GM18505 (cell line): ENCODE results near the gene RPL32.
"Not testable (repeated sequence)": the region's sequence is repeated elsewhere in the genome, so short reads cannot be mapped to it uniquely, and the experiment has no call there.

Experiments
- ATAC-seq: cut with Tn5 transposase; IDR thresholded peaks from one replicate; pipeline ENCODE4 v1.9.1; 2021; ENCODE audit not compliant: unreplicated experiment
- POLR2A ChIP-seq: IDR thresholded peaks from 4 replicates; pipeline ENCODE4 v1.6.1; 2011; ENCODE audit warnings: borderline replicate concordance; ENCODE audit not compliant: insufficient read depth, insufficient read length; ENCODE audit errors: extremely low read depth

Gene RPL32

DNA sequence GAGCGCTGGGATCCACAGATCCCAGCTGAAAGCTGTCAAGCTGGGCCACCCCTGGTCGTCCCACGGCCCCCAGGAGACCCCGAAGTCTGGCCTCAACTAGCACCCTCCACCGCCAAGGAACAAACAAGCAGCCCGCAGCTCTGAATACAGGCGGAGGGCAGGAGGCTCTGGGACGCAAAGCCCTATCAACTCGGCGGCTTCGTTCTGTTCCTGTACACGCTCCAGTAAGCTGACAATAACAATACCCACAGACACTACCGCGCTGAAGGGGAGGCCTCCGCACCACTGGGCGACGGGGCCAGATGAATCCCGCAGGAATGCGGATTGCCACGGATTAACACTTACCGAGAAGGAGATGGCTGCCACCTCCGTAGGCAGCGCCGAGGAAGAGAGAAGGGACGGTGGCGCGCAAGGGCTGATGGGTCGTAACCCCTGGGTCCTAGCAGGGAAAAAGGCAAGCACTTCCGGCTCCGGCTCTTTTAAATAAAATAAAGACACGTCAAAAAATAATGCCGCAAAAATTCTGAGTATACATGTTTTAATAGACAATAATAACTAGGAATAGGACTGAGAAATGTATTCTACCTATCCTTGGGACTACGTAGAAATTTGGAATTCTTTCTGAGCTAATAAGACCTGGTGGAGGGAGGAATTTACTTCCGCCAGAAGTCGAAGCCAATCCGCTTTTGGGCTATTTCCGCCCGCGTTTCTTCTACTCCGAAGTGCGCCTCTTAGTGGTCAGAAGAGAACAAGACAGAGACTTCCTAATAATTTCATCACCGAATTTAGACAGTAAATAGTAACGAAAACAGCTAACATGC, at the start of gene RPL32:
RPL32 (minus strand) TSS at position 417 of the 821 bp plus-strand sequence. CDS start 1,328 bp downstream, outside the sequence.
- ATAC-seq, result peak; percentile 88
- peak; percentile 98 for TF ChIP-seq POLR2A

DNA sequence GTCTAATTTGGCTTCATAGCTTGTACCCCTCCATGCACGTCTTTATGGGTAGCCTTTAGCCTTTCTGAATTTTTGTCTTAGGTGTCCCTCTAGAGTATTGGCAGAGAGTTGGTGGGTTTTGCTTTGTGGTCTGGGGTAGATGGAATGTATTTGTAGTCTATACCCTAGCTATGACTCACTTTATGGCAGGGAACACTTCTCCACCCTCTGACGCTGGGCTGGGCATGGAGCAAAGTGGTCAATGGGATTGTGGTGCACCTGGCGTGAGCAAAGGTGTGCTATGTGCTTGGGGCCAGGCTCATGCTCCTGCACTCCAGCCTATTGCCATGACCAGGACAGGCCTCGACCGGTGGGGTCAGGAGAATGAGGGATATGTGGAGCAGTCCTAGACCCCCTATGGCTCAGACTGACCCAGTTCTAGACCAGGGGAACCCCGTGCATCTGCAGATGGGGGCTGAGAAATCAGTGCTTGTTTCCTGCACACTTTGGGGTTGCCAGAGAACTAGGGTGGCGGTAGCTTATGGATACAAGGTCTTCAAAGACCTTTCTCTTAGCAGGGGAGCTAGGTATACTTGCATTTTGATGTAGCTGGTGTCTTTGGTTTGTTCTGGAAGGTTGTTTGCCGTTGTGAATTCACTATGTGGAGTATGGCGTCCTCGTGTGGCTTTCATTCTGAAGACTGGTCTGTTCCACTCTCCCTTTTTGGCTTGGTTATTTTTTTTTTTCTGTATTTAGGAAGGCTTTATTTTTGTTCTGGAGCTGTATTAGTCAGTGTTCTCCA, 49.4 kb upstream of the RPL32 start:
- no peak for ATAC-seq
- TF ChIP-seq POLR2A, result no peak

DNA sequence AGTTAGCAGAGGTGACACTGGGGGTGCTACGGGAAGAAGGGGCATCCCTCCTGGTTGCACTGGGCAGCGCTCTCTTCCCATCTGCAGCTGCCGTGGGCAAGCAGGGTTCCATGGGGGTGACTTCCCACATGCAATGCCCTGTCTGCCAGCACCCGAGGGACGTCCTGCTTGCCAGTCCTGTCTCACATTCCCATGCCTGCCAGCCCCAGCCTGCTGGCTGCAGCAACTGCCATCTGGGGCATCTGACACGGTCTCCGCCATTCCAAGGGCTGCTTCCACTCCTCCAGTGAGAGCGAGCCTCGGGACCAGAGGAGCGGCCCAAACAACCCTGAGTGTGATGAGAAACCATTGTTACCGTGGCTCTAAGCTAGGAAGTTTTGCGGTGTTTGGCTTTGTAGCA, 45.4 kb upstream of the RPL32 start:
- ATAC-seq, result no peak
- no peak for TF ChIP-seq POLR2A

DNA sequence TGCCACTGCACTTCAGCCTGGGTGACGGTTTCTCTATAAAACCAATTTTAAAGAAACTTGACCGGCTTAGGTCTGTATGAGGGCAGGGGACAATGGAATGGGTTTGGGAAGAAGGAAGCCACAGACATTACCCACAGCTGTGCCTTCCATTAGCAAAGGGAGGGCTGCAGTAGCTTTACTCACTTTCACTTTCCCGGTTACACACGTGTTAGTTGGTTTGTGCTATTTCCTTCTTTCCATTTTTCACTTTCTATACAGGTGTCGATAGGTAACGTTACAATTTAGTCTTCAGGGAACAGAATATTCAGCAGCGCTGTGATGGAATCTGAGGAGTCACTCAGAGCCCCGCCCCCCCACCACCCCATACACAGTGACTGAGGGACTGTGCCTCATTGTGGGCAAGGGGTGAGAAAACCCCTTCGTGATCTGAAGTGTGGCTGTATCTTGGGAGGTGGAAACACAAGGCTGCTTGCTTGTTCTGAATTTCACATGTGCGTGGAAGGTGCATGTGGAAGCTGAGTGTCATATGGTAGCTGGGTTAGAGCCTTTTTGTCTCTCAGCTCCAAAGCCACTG, 44.8 kb upstream of the RPL32 start:
- ATAC-seq, result peak; percentile 49

DNA sequence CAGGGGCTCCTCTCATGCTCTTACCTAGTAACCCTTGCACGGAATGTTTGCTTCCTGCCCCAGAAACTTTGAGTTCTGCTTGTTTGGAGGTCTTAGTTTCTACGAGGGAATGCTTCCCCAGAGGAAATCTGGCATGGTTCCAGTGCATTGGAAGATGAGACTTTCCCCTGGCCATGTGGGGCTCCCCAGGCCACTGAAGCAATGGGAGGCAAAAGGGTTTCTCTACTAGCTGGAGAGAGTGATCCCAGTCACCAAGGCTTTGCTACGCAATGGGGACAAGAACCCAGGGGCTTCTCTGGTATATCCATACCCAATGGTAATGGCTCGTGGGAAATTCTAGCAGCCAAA, 44.2 kb upstream of the RPL32 start:
- no peak for TF ChIP-seq POLR2A
- no peak for ATAC-seq

More for the DNA sequence above, 44.8 kb upstream of the RPL32 start:
- TF ChIP-seq POLR2A, result no peak

DNA sequence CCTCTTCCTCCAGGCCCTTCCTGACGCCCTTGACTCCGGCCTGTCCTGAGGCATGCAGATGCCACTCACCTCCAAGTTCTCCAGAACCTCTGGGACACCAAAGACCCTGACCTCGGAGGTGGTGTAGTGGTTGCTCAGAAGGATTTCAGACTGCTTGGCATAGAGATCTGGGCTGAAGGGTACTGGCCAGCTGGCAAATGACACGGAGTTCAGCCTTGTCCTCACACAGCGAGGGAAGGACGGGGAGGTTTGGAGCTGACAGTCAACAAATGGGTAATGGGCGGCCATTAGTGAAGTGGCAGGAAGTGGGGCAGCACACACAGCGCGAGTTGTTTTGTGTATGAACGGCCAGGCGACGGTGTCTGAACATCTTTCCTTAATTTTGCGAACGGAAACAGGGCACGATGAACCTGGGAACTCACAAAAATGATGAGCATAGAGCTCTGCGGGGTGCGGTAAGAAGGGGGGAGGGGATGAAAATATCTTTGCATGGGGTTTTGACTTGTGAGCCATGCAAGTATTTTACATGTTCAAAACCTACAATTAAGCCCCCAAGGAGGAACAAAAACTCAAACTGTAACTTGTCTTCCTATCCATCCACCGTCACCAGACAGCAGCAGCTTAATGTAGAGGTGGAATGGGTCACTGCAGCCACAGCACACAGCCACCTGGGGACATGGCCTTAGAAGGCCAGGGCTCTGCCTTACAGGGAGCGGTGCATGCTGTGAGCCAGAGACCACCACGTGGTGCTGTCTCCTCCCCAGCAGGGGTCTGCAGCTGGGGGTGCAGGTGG, 43.6 kb upstream of the RPL32 start:
- peak; percentile 44 for ATAC-seq
- TF ChIP-seq POLR2A, result peak; percentile 14

DNA sequence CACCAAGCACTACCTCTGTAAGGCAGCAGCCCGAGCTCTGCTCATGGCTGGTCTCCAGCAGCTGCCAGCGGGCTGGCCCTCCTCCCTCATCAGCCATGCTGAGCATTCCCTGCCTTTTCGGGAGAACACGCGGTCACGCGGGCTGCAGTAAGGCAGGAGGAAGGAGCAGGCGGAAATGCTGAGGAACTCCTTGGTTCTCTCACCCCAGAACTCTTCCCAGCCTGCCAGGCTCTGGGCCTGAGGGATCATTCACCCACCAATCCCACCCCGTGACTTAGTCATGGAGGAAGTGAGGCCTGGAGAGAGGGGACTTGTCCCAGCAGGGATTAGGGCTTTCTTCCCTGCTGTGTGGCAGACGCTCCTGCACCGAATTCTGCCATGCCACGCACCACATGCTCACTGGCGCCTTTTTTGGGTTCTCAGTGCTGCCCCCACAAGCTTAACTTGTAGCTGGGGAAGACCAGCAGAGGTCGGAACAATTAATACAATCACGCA, 42.9 kb upstream of the RPL32 start:
- ATAC-seq, result no peak
- TF ChIP-seq POLR2A, result no peak

DNA sequence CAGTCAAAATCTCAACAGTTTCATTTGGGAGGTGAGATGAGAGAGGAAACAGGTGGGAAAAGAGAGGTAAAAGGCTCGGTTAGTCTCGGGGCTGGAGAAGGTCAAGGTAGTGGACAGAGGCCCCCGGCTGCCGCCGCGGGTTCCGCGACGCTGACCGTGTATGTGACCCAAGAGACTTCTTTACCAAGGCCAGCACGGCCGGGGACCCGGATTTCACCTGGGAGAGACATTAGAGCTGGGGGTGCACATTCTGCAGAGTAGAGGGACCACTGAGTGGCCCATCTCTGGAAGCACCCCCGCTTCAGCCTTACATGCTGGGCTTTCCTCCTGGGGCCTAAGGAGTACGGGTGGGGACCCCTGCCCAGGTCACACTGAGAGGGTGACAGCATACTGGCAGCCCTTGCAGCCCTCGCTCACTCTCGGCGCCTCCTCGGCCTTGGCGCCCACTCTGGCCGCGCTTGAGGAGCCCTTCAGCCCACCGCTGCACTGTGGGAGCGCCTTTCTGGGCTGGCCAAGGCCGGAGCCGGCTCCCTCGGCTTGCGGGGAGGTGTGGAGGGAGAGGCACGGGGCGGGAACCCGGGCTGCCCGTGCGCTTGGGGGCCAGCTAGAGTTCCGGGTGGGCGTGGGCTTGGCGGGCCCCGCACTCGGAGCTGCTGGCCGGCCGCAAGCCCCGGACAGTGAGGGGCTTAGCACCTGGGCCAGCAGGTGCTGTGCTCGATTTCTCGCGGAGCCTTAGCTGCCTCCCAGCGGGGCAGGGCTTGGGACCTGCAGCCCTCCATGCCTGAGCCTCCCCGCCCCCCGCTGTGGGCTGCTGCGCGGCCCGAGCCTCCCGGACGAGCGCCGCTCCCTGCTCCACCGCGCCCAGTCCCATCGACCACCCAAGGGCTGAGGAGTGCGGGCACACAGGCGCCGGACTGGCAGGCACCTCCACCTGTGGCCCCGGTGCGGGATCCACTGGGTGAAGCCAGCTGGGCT, 41.3 kb upstream of the RPL32 start:
- TF ChIP-seq POLR2A, result no peak
- ATAC-seq, result no peak

DNA sequence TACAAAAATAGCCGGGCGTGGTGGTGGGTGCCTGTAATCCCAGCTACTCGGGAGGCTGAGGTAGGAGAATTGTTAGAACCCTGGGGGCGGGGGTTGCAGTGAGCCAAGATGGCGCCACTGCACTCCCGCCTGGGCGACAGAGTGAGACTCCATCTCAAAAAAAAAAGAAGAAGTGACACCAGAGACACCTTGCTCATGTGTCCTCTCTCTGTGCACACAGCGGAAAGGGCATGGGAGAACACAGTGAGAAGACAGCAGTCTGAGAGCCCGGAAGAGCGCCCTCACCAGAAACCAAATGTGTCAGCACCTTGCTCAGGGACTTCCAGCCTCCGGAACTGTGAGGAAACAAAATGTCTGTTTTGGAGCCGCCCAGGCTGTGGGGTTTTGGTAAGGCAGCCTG, 40.5 kb upstream of the RPL32 start:
- not testable (repeated sequence) for ATAC-seq

DNA sequence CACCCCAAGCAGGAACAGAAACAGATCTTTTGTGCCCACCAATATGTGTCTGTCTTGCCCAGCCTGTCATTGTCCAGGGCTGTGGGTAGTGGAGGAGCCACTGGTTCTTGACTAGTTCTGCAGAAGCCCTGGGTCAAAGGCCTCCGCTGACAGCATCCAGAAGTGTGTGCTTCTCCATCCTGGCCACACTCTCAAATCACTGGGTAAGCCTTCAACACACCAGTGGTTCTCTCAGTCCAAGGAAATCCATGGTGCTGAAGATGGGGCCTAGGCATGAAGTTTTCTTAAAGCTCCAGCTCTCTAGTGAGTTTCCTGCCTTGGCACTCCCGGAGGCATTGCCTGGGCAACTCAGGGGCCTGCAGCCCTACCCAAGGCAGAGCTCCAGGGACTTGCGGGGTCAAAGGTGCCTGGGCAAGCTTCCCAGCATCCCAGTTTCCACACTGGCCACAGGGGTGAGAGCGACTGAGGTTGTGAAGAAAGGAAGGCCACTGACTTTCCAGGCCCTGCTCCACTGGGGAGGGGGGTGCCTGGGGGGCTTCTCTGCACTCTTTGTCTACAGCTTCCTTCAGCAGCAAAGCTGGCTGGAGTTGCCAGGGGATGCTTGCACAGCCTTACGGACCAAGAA, 37.9 kb upstream of the RPL32 start:
- TF ChIP-seq POLR2A, result no peak
- no peak for ATAC-seq

DNA sequence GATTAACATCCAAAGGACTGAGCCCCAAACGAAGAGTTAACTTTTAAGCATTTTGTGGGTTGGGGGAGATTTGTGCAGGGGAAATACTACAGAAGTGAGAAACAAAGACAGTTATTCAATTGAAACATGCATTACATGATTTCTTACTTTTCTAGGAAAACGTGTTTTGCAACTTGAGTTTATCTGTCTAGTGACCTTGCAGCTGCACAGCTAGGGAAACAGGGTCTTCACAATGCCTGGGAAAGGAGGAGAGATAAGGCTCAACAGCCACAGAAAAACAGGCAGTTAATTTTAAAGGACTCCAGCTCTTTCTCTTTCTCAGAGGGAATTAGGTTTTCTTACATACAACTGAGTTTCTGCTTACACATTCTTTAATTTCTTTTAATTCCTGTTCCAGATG, 37.4 kb upstream of the RPL32 start:
- ATAC-seq, result not testable (repeated sequence)

DNA sequence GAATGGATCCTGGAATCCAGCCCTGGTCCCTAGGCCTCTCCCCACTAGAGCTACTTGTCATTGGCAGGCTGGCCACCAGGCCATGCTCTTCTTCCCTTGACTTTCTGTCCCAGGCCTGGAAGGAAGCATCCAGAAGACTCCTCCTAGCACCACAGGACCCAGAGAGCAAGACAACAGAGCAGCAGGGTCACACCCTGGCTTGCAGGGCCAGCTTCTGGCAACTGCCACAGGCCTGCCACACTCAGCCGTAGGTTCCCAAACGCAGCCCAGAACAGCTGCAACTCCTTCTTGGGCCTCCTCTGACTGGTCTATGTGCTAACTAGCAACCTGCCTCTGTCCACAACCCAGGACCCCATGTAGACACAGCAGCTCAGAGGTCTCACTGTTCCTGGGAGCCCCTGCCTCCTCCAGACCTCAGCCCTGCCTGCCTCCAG, 36.8 kb upstream of the RPL32 start:
- no peak for TF ChIP-seq POLR2A

More for the DNA sequence above, 36.8 kb upstream of the RPL32 start:
- no peak for ATAC-seq
